Epithelial cell of esophagus (primary cell): ENCODE results near the gene KIAA0825.

ENCODE experiments used
- DNase-seq: peaks from one replicate; pipeline ENCODE4 v3.0.0; 2010; ENCODE audit warnings: low read depth
- H3K4me3 ChIP-seq: 2 replicates; pipeline ENCODE4 v1.5.1; 2011; ENCODE audit warnings: mild to moderate bottlenecking, low read length, control low read depth
- TF ChIP-seq, protein P1 (sequence below): IDR thresholded peaks from 2 replicates; pipeline ENCODE4 v1.5.1; 2011; ENCODE audit warnings: low read depth, mild to moderate bottlenecking, low read length, control low read depth, inconsistent platforms; ENCODE audit not compliant: insufficient read depth; ENCODE audit errors: missing control alignments

Gene KIAA0825

DNA sequence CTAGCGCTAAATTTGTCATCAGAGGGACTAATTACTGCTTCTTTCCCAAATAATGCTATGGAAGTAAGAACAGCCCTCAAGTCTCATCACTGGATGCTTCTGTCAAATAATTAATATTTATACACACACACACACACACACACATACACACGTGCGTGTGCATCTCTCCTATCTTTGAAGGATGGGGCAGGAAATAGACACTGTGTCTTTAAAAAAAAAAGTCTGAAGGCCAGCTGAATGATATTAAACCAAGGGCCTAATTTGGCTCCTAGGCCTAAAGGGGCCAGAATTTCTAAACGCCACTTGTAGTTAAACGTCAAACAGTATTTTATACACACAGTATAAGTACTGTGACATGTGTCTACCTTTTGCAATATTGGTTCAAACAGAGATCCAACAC lies 3.4 kb upstream of the KIAA0825 start:
- TF ChIP-seq, protein P1, sequence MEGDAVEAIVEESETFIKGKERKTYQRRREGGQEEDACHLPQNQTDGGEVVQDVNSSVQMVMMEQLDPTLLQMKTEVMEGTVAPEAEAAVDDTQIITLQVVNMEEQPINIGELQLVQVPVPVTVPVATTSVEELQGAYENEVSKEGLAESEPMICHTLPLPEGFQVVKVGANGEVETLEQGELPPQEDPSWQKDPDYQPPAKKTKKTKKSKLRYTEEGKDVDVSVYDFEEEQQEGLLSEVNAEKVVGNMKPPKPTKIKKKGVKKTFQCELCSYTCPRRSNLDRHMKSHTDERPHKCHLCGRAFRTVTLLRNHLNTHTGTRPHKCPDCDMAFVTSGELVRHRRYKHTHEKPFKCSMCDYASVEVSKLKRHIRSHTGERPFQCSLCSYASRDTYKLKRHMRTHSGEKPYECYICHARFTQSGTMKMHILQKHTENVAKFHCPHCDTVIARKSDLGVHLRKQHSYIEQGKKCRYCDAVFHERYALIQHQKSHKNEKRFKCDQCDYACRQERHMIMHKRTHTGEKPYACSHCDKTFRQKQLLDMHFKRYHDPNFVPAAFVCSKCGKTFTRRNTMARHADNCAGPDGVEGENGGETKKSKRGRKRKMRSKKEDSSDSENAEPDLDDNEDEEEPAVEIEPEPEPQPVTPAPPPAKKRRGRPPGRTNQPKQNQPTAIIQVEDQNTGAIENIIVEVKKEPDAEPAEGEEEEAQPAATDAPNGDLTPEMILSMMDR = no peak
- no peak overlapping the region for H3K4me3 ChIP-seq
- DNase-seq = no peak

DNA sequence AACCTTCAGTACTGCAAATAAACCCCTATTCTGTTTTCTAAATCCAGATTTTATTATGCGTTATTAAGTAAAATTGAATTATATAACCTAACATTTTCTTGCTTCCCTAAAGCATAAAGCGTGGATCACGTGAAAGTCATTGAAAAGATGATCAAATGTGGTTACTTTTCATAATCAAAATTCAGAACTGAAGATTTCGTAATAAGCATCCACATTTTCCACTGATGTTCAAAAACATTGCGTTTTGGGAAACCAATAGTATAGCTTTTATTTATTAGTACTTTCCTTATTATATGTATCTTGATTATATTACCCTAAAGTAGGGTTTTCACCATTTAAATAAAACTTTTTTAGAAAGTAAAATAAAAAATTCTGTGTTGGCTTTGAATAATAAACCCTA lies 1.9 kb upstream of the KIAA0825 start:
- no peak for DNase-seq
- H3K4me3 ChIP-seq = no peak overlapping the region
- TF ChIP-seq, protein P1 = no peak

DNA sequence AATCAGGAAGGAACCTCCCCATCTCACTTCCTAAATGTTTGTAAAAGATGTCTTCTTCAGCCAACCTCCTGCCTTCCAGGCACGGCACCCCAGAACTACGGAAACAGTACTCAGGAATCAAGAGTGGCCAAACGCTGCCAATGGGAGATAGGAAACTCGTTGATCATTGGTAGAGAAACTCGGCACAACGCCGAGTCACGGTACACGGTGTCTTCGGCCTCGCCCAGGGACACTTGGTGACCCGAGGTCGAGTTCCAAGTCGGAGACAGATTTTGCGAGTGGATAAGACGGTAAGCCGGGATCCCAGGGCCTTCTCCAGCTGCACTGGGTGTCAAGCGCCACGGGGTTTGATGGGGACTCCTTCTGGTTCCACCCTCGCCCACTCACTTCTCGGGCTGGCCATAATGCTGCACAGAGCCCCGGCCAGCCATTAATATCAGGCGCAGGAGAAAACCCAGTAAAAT lies 343 bp downstream of the KIAA0825 start:
- TF ChIP-seq, protein P1 = peak; percentile 7
- H3K4me3 ChIP-seq = peak overlapping the region; percentile 85
- peak; percentile 79 for DNase-seq

DNA sequence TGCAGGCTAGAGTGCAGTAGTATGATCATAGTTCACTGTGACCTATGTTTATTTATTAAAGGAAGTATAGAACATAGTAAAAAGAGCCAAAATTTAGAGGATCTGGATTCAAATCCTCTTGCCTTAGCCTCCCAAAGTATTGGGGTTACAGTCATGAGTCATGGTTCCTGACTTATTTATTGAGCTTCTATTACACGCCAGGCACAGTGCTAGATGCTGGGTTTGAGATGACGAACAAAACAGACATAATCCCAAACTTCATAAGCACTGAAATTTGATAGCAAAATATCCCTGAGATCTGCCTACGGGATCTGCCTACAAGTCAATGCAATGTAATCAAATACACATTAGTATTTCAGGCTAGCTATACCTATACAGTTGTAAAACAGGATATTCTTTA lies 2.5 kb downstream of the KIAA0825 start:
- TF ChIP-seq, protein P1 = no peak
- DNase-seq = no peak

DNA sequence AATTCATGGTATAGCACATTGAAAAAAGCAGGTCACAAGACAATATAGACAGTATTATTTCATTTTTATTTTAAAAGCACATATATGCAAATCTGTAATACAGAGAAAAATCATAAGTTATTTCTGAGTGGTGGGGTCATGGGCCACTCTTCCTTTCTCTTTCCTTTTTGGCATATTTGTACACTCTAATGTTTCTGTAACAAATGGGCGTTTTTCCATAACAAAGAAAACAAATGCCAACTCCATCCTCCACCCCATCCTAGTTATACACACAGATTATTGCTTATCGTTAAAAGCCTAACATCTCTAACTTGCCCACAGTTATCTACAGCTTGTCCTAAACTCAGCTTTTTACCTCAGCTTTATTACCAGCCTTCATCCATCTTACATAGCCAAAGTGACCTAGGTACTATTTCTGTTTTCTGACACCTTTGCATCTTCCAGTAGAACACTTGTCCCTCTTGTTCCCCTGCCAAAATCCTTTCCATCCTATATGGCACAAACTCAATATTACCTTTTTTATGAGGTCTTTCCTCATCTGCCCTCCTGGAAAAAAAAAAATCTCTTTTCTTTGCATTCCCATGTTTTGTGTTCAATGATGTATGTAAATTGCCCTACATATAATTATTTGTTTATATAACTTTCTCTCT lies 4.1 kb downstream of the KIAA0825 start:
- no peak overlapping the region for H3K4me3 ChIP-seq
- no peak for DNase-seq
- TF ChIP-seq, protein P1 = no peak

More for the DNA sequence above, 2.5 kb downstream of the KIAA0825 start:
- H3K4me3 ChIP-seq = no peak overlapping the region

DNA sequence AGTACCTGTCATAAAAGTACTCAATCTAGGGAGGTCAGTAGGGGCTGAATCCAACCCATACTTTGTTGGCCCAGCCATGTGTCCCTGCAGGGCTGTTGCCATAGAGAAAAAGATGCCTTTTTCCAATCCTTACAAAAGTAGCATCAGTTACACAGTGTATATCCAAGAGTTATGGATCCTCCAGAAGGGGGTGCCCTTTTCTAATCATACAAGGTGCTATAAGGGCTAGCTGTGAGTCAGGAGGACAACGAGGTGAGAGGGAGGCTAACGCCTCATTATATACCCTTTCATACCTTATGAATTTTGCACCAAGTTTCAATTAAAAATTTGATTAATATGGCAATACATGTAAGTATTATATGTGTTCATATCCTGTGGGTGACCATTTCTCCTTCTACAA lies 4.8 kb downstream of the KIAA0825 start:
- TF ChIP-seq, protein P1 = no peak
- no peak overlapping the region for H3K4me3 ChIP-seq
- DNase-seq = peak; percentile 53

DNA sequence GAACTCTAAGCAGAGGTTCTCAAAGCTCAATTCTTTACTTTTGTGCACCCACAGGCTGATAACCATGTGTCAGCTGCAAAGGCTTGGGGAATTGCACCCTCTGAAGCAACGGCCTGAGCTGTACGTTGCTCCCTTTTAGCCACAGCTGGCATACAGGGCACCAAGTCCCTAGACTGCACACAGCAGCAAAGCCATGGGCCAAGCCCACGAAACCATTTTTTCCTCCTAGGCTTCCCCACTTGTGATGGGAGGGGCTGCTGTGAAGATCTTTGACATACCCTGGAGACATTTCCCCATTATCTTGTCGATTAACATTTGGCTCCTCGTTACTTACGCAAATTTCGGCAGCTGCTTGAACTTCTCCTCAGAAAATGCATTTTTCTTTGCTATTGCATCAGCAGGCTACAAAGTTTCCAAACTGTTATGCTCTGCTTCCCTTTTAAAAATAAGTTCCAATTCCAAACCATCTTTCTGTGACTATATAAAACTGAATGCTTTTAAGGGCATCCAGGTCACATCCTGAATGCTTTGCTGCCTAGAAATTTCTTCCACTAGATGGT lies 23.0 kb downstream of the KIAA0825 start:
- no peak for DNase-seq
- TF ChIP-seq, protein P1 = no peak
- no peak overlapping the region for H3K4me3 ChIP-seq
